HL-60/S4 treated with retinoic acid at 250 ng/mL for 4 days and 3 days (cell line): ENCODE results near the gene BBS9.

Source experiments
- in situ Hi-C: fragments of 300-500 bp; cut with MboI; formaldehyde crosslinking; loops from 2 replicates; pipeline ENCODE4 v1.7.0; 2022; ENCODE audit warnings: low sequenced_read_pairs

BBS9 gene

DNA sequence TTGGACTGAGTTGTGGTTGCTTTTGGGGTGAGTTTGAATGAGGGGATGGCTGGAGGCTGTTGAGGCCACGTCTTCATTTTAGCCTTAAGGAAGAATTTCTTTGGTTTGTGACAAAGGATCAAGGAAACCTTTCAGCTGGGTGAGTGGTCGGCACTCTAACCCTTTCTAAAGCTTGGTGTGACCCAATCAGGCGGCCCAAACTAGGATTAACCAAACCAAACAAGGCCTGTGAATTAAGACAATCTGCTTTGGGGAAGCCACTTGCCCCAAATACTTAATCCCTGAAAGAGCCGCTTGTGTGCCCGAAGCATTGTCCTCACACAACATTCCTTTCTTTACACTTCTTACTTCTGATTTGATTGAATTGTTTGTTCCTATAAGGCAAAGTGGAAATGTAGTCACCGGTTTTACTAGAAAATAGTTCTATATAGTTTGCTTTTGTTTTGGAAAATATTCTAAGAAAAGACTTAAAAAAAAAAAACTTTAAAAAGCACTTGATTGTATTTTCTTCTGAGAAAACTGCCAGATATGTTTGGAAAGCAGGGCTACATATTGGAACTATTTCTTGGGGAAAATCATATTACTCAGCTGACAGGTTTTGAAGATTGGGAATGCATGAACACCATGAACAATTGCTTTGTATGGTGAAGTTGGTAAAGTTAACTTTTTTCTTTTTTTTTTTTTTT, 503.6 kb downstream of the BBS9 start:
- in situ Hi-C loops = no loop called here

GRCh38 chr7:33634606-33635005, 505.2 kb downstream of the BBS9 start:
- in situ Hi-C loops = no loop called here

- in situ Hi-C loops = no loop called here
These were observed 507.0 kb downstream of the BBS9 start for GRCh38 chr7:33636359-33636758.

- in situ Hi-C loops = no loop called here
These were observed 510.3 kb downstream of the BBS9 start for GRCh38 chr7:33639552-33640197.

DNA sequence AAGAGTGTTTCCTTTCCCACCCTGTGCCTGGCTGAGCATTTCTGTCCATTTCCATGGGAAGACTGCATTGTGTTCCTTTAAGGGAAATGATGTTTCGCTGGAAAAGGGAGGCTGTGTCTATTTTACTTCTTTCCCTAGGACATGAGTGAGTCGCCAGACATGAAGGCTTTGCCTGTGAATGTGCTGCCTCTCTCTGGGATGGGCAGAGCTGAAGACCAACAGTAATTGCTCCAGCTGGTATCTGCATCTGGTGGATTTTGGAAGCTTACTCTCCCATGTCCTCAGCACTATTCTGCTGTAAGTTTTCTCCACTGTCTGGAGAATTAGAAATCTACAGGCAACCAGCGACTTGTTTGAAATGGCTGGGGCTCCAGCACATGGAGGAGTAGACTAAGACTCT, 511.4 kb downstream of the BBS9 start:
- in situ Hi-C loops = no loop called here

DNA sequence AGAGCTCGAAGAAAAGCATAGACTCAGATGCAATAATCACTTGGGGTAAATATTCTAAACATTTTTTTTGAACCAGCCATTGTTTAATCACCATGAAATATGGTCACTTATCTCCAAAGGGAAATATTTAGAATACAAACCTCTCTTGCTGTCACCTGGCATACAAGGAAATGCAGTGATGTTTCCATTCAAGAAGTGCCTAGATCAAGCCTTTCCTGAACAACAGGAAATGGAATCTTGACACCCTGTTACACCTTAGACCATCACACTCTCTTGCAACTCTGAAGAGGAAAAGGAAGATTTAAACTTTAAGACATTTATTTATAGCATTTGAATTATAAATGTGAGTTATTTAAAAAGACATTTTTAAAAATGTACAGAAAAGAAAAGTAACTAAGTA, 512.9 kb downstream of the BBS9 start:
- in situ Hi-C loops = no loop called here

- in situ Hi-C loops = no loop called here
These were observed 514.2 kb downstream of the BBS9 start for GRCh38 chr7:33643530-33643929.

GRCh38 chr7:33644489-33644888, 515.1 kb downstream of the BBS9 start:
- in situ Hi-C loops = no loop called here

DNA sequence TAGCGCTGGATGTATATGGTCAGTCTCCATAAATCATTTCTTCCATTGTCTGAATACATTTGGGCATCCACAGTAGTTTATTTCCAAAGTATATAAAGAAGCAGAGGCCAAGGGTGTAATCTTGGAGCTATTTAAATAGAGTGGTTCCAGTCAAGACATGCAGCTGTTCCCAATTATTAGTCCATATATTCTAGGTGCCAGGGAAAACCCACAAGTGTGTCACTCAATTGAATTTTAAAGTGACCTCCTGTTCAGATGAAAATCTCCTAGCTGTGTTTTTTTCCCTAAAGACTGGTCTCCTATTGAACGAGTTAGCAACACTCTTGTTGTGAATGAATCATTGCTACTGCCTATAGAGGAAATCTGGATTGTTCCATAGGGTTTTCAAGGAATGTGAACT, 515.7 kb downstream of the BBS9 start:
- in situ Hi-C loops = no loop called here

GRCh38 chr7:33646166-33646565, 516.8 kb downstream of the BBS9 start:
- in situ Hi-C loops = no loop called here

GRCh38 chr7:33646891-33647391, 517.6 kb downstream of the BBS9 start:
- in situ Hi-C loops = no loop called here

DNA sequence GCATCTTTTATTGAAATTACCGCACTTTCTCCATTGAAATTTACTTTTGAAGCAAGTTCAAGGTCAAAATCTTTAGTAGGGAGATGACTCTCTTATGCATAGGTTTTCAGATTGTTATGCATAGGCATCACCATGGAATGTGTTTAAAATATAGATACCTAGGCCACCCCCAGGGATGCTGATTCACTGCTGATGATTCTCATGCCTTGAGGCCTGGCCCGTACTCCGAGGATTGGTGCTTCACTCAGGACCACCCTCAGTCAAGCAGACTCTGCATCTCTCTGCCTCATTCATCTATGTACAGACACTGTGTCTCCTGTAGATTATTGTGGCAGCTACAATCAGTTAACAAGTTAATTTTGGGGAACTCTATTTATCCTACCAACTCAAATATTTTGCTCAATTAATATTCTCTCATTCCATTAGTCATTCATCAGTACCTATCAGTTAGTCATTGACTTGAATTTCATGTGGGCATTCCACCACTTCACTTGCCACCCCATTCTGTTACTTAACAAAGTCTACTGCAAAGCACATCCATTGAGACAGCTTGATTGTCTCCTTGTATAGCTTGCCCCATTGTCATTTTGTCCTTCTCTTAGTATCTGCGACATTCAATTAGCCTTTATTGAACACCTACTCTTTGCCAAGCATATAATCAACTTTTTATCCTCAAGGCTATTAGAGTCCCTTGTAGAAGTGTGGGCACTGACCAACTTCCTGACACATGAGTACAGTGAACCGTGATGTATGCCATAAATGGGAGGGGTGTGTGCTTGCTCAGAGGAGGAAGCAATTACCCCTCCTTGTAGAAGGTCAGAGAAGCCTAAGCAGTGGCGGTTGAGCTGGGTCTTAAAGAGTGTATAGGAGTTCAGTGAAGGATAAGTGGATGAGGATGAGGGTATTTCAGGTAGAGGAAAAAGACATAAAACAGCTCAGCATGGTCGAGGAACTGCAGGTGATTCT, 520.4 kb downstream of the BBS9 start:
- in situ Hi-C loops = no loop called here

DNA sequence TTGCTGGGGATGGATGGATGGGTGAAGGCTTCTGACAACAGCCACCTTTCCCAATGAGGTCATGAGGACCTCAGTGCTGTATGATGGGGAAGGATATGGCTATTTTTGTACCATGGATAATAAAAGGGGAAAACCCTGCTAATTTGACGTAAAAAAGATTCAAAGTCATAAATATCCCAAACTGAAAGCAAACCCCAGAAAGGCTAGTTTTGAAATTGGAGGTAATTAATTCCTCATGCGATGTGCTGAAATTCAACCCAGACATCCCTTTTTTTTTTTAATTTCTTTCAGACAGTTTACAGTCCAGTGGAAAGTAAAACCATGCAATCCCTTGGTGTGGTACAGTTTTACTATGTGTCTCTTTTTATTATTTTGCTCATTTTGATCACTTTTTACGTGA, 521.5 kb downstream of the BBS9 start:
- in situ Hi-C loops = no loop called here

GRCh38 chr7:33651998-33652515, 522.7 kb downstream of the BBS9 start:
- in situ Hi-C loops = no loop called here

GRCh38 chr7:33654676-33655075, 525.3 kb downstream of the BBS9 start:
- in situ Hi-C loops = no loop called here
